DOHH2 (cell line): ENCODE measurements around the gene MED12L.

ENCODE experiments used
- H3F3A ChIP-seq: fragments of 200-600 bp; sonication (generic), shearing (Covaris generic); 2 replicates; pipeline ENCODE4 v1.6.0; 2016; ENCODE audit warnings: antibody characterized with exemption, mild to moderate bottlenecking; ENCODE audit not compliant: control insufficient read depth, insufficient read depth
- H3K27ac ChIP-seq: fragments of 200-600 bp; sonication (generic); 2 replicates; pipeline ENCODE4 v1.5.1; 2014; ENCODE audit warnings: low read depth, mild to moderate bottlenecking, low read length, moderate library complexity
- H3K27me3 ChIP-seq: fragments of 200-600 bp; sonication (generic); 2 replicates; pipeline ENCODE4 v1.6.1; 2014; ENCODE audit warnings: mild to moderate bottlenecking, low read length, mixed read lengths; ENCODE audit not compliant: control insufficient read depth
- H3K36me3 ChIP-seq: fragments of 200-600 bp; sonication (generic); 2 replicates; pipeline ENCODE4 v1.6.1; 2014; ENCODE audit warnings: mild to moderate bottlenecking, low read length, moderate library complexity, mixed read lengths; ENCODE audit not compliant: control insufficient read depth
- H3K4me1 ChIP-seq: fragments of 200-600 bp; sonication (generic); 2 replicates; pipeline ENCODE4 v1.6.1; 2014; ENCODE audit warnings: mild to moderate bottlenecking, low read length, mixed read lengths; ENCODE audit not compliant: control insufficient read depth
- H3K4me2 ChIP-seq: fragments of 200-600 bp; sonication (generic); 2 replicates; pipeline ENCODE4 v1.6.0; 2014; ENCODE audit warnings: mild to moderate bottlenecking, low read length, moderate library complexity
- H3K4me3 ChIP-seq: fragments of 200-600 bp; sonication (generic); 2 replicates; pipeline ENCODE4 v1.5.1; 2014; ENCODE audit warnings: mild to moderate bottlenecking, low read length, mixed read lengths
- H3K79me2 ChIP-seq: fragments of 200-600 bp; sonication (generic); 2 replicates; pipeline ENCODE4 v1.6.1; 2014; ENCODE audit warnings: mild to moderate bottlenecking, low read length, mixed read lengths; ENCODE audit not compliant: control insufficient read depth
- H3K9me2 ChIP-seq: fragments of 200-600 bp; sonication (generic); replicated peaks from 2 replicates; pipeline ENCODE4 v1.6.1; 2014; ENCODE audit warnings: mild to moderate bottlenecking, low read length, mixed read lengths; ENCODE audit not compliant: control insufficient read depth
- H3K9me3 ChIP-seq: fragments of 200-600 bp; sonication (generic); 2 replicates; pipeline ENCODE4 v1.6.1; 2014; ENCODE audit warnings: antibody characterized with exemption, low read length, mixed read lengths; ENCODE audit not compliant: control insufficient read depth, insufficient read depth
- H4K20me1 ChIP-seq: fragments of 200-600 bp; sonication (generic); 2 replicates; pipeline ENCODE4 v1.6.0; 2014; ENCODE audit warnings: low read depth, mild to moderate bottlenecking, antibody characterized with exemption, low read length, moderate library complexity; ENCODE audit not compliant: control insufficient read depth, insufficient read depth
- CTCF ChIP-seq: fragments of 200-600 bp; sonication (generic); IDR thresholded peaks from one replicate; pipeline ENCODE4 v1.5.1; 2014; ENCODE audit warnings: antibody characterized with exemption, mild to moderate bottlenecking, low read depth, low read length; ENCODE audit not compliant: poor library complexity, severe bottlenecking
- EZH2phosphoT487 ChIP-seq: fragments of 200-600 bp; sonication (generic); IDR thresholded peaks from 2 replicates; pipeline ENCODE4 v1.6.1; 2017; ENCODE audit warnings: borderline replicate concordance, mild to moderate bottlenecking, antibody characterized with exemption, low read length, moderate library complexity, mixed read lengths

MED12L gene

DNA sequence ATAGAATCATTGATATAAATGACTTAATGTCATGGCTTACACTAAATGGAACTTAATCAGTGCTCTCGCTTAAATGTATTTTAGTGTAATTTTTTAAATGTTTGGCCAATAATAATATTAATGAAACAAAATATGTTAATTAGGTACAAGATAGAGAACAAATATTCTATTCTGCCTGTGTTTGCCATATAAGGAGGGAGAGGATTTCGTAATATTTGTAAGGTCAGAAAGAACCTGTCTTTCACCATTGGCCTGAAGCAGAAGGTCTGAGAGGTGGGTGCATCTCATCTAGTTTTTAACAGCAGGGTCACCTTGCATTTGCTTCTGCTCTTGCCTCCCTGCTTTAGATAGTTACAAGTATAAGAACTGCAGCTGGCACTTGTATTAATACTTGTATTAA lies 228.7 kb downstream of the MED12L start:
- TF ChIP-seq EZH2phosphoT487 (no peak), CTCF (no peak)
- Histone ChIP-seq H3K27ac (no peak overlapping the region), H3K4me1 (no peaks in the 10 kb centered on the region), H3F3A (no peaks in the 10 kb centered on the region), H3K27me3 (no peaks in the 10 kb centered on the region), H4K20me1 (no peaks in the 10 kb centered on the region), H3K36me3 (no peaks in the 10 kb centered on the region), H3K79me2 (no peaks in the 10 kb centered on the region), H3K9me2 (no peaks in the 10 kb centered on the region), H3K4me3 (no peak overlapping the region), H3K9me3 (no peaks in the 10 kb centered on the region), H3K4me2 (no peak overlapping the region)

DNA sequence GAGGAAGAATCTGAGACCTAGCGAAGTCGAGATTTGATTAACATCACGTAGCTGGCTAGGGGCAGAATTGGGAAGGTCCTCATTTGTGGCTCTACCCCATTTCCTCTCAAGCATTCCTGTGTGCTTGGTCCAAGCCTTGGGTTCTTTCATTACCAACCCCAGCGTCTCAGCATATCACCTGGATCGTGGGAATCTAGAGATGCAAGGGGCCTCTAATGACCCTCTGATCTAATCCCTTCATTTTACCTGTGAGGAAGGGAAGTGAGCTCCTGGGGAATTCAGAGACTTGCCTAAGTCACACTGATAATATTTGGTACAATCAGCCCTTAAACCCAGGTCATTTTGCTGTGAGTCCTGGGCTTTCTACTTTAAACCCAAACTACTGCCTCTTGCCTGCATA lies 229.1 kb downstream of the MED12L start:
- no peak overlapping the region for H3K4me3 ChIP-seq
- H3F3A ChIP-seq: no peaks in the 10 kb centered on the region
- no peak overlapping the region for H3K27ac ChIP-seq
- H3K4me1 ChIP-seq: no peaks in the 10 kb centered on the region
- H3K79me2 ChIP-seq: no peaks in the 10 kb centered on the region
- H3K4me2 ChIP-seq: no peak overlapping the region
- no peaks in the 10 kb centered on the region for H4K20me1 ChIP-seq
- no peaks in the 10 kb centered on the region for H3K27me3 ChIP-seq
- no peaks in the 10 kb centered on the region for H3K9me3 ChIP-seq
- H3K9me2 ChIP-seq: no peaks in the 10 kb centered on the region
- no peaks in the 10 kb centered on the region for H3K36me3 ChIP-seq
- TF ChIP-seq EZH2phosphoT487 (no peak), CTCF (no peak)

GRCh38 chr3:151315136-151315535 lies 229.7 kb downstream of the MED12L start:
- Histone ChIP-seq H3K79me2 (no peaks in the 10 kb centered on the region), H3K27me3 (no peaks in the 10 kb centered on the region), H3K4me2 (no peak overlapping the region), H3K27ac (no peak overlapping the region), H3K4me3 (no peak overlapping the region), H3K9me3 (no peaks in the 10 kb centered on the region), H3K36me3 (no peaks in the 10 kb centered on the region), H3K4me1 (no peaks in the 10 kb centered on the region), H3K9me2 (no peaks in the 10 kb centered on the region), H3F3A (no peaks in the 10 kb centered on the region), H4K20me1 (no peaks in the 10 kb centered on the region)
- TF ChIP-seq EZH2phosphoT487: no peak
- TF ChIP-seq CTCF: no peak

GRCh38 chr3:151315846-151316245 lies 230.4 kb downstream of the MED12L start:
- Histone ChIP-seq H3K79me2 (no peaks in the 10 kb centered on the region), H3K4me2 (no peak overlapping the region), H4K20me1 (no peaks in the 10 kb centered on the region), H3K36me3 (no peaks in the 10 kb centered on the region), H3K4me1 (no peaks in the 10 kb centered on the region), H3F3A (no peaks in the 10 kb centered on the region), H3K9me2 (no peaks in the 10 kb centered on the region), H3K27ac (no peak overlapping the region), H3K9me3 (no peaks in the 10 kb centered on the region), H3K27me3 (no peaks in the 10 kb centered on the region), H3K4me3 (no peak overlapping the region)
- no peak for TF ChIP-seq EZH2phosphoT487
- TF ChIP-seq CTCF: no peak
